Measurements from ENCODE around the gene URB2. TPM values are rescaled to one million over a fixed set of nuclear protein-coding genes. Genes with fewer than 3 reads are reported as not detected.
A peak's percentile ranks its signal among the peaks of the same experiment; 100 is the strongest.

Gene URB2
- total RNA-seq, 4 donors from 2014 or later, result 6.0 to 12.1 (median 9.2) TPM

DNA sequence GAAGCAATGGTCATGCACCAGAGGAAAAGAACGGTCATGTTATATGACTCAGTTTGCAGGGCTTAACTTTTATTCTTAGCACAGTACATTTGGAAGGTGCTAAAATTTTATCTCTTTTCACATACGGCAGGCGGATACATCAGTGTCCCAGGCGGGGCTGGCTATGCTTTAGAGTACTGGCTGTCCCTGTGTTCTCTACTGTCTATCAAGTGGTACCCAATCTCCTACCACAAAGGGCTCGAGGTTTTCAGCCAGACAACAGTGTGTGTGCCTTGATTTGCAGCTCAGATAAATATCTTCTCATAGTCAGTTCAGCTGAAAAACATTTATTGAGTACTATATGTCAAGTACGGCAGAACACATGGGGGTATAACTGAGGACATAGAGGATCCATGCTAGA lies 65.3 kb downstream of the URB2 start:
- no peak for ATAC-seq
- Histone ChIP-seq H3K4me1 (peaks cover 0 to 15% (median 0%) of the 10 kb centered on the region in 3 donors), H3K27ac (no peak overlapping the region), H3K4me3 (no peak overlapping the region), H3K27me3 (no peaks in the 10 kb centered on the region), H3K9me3 (no peaks in the 10 kb centered on the region), H3K36me3 (no peaks in the 10 kb centered on the region)
- TF ChIP-seq, protein P1, sequence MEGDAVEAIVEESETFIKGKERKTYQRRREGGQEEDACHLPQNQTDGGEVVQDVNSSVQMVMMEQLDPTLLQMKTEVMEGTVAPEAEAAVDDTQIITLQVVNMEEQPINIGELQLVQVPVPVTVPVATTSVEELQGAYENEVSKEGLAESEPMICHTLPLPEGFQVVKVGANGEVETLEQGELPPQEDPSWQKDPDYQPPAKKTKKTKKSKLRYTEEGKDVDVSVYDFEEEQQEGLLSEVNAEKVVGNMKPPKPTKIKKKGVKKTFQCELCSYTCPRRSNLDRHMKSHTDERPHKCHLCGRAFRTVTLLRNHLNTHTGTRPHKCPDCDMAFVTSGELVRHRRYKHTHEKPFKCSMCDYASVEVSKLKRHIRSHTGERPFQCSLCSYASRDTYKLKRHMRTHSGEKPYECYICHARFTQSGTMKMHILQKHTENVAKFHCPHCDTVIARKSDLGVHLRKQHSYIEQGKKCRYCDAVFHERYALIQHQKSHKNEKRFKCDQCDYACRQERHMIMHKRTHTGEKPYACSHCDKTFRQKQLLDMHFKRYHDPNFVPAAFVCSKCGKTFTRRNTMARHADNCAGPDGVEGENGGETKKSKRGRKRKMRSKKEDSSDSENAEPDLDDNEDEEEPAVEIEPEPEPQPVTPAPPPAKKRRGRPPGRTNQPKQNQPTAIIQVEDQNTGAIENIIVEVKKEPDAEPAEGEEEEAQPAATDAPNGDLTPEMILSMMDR (IDR thresholded peaks at IDR 0.05), result no peak
- TF ChIP-seq POLR2A (IDR thresholded peaks at IDR 0.05), result no peak
- TF ChIP-seq POLR2AphosphoS5 (IDR thresholded peaks at IDR 0.05), result no peak
- no peak for TF ChIP-seq EP300 (IDR thresholded peaks at IDR 0.05)
- WGBS, 2 donors (ENCODE audit: low coverage in 1 of 2), result 78 to 92% methylated on average over 5 to 6 of the region's 6 CpGs

GRCh38 chr1:229693129-229693900 lies 67.3 kb downstream of the URB2 start:
- 55 to 75% methylated on average over 6 to 9 of the region's 10 CpGs for WGBS, 2 donors (ENCODE audit: low coverage in 1 of 2)
- Histone ChIP-seq H3K4me3 (no peak overlapping the region), H3K27me3 (no peaks in the 10 kb centered on the region), H3K9me3 (no peaks in the 10 kb centered on the region), H3K27ac (peak overlapping the region in 3 of 4 donors; percentile 34 to 60 (median 43)), H3K4me1 (peaks cover 0 to 15% (median 0%) of the 10 kb centered on the region in 3 donors), H3K36me3 (no peaks in the 10 kb centered on the region)
- TF ChIP-seq, protein P1 (IDR thresholded peaks at IDR 0.05), result no peak
- no peak for TF ChIP-seq POLR2A (IDR thresholded peaks at IDR 0.05)
- TF ChIP-seq EP300 (IDR thresholded peaks at IDR 0.05), result no peak
- TF ChIP-seq POLR2AphosphoS5 (IDR thresholded peaks at IDR 0.05), result no peak
- ATAC-seq, result no peak

- 50% methylated on average over 2 of the region's 11 CpGs; no CpG with 5 or more reads in 1 of the 2 donors for WGBS, 2 donors (ENCODE audit: low coverage in 1 of 2)
- peak; percentile 95 for ATAC-seq
Measured at GRCh38 chr1:229694053-229694693, 68.1 kb downstream of the URB2 start.

DNA sequence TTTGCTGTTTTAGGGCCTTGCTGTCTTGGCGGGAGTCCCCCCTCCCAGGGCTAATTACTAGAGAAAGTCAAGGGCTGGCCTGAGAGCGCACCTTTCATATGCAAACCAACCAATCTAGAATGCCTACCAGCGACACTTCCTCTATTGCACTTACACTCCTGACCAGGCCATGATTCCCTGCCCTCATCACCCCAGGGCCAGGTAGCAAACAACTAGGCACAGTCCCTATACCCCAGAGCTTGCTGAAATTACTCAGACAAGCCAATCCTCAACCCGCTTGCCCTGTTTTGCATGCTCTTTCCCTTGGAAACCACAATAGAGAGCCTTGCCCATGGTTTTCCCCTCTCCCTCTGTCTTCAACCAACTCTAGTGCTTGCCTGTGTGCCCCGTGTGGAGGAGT lies 70.3 kb downstream of the URB2 start:
- 87 to 92% methylated on average over 3 to 5 of the region's 5 CpGs for WGBS, 2 donors (ENCODE audit: low coverage in 1 of 2)
- Histone ChIP-seq H3K27me3 (no peaks in the 10 kb centered on the region), H3K4me3 (no peak overlapping the region), H3K27ac (no peak overlapping the region), H3K36me3 (no peaks in the 10 kb centered on the region), H3K4me1 (peaks cover 0 to 27% (median 0%) of the 10 kb centered on the region in 3 donors), H3K9me3 (no peaks in the 10 kb centered on the region)
- TF ChIP-seq POLR2AphosphoS5 (IDR thresholded peaks at IDR 0.05) (no peak), POLR2A (IDR thresholded peaks at IDR 0.05) (no peak)
- ATAC-seq, result no peak

More at GRCh38 chr1:229694053-229694693, 68.1 kb downstream of the URB2 start:
- no peak overlapping the region for H3K4me3 ChIP-seq
- no peaks in the 10 kb centered on the region for H3K27me3 ChIP-seq
- H3K4me1 ChIP-seq, result peaks cover 0 to 17% (median 0%) of the 10 kb centered on the region in 3 donors
- no peaks in the 10 kb centered on the region for H3K9me3 ChIP-seq
- no peaks in the 10 kb centered on the region for H3K36me3 ChIP-seq
- TF ChIP-seq POLR2AphosphoS5 (IDR thresholded peaks at IDR 0.05) (peak; percentile 73), EP300 (IDR thresholded peaks at IDR 0.05) (no peak)
- peak overlapping the region in 3 of 4 donors; percentile 34 to 60 (median 43) for H3K27ac ChIP-seq

DNA sequence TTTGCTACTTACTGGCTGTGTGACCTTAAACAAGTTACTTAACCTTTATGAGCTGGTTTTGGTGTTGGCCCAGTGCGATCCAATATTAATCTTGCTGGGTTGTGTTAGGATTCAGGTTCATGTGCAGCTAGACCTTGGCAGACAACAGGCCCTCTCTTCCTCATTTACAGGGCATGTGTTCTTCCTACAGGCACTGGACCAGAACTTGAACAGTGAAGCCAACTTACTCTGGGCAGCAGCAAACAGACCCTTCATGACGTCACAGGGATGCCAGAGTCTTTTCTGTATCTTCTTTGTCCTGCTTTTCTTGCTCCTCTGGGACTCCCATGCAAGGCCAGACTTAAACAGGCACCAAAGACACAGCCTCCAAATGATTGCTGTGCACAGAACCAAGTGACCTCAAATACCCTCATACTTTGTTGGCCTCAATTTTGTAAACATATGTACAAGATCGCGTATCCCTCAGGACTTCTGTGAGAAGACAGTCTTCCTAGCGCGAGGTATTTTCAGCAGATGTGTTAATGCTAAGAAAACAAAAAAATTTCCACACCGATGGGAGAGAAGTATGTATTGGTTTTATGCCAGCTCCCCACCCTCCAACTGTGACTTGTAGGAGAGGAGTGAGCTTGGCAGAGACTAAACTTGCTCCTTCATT lies 73.7 kb downstream of the URB2 start:
- Histone ChIP-seq H3K9me3 (no peaks in the 10 kb centered on the region), H3K4me3 (no peak overlapping the region), H3K27me3 (no peaks in the 10 kb centered on the region), H3K36me3 (no peaks in the 10 kb centered on the region), H3K4me1 (peaks cover 0 to 17% (median 0%) of the 10 kb centered on the region in 3 donors), H3K27ac (peak overlapping the region in 1 of 4 donors; percentile 38)
- peak; percentile 63 for ATAC-seq
- TF ChIP-seq, protein P1 (IDR thresholded peaks at IDR 0.05), result no peak
- TF ChIP-seq POLR2AphosphoS5 (IDR thresholded peaks at IDR 0.05) (no peak), EP300 (IDR thresholded peaks at IDR 0.05) (no peak), POLR2A (IDR thresholded peaks at IDR 0.05) (no peak)
- WGBS, 2 donors (ENCODE audit: low coverage in 1 of 2), result 23 to 50% methylated on average over 2 to 7 of the region's 7 CpGs

Measured in gastroesophageal sphincter (tissue), 4 donors.